GM23338 (cell line): ENCODE measurements around the gene DESI2. TPM values are rescaled to one million over a fixed set of nuclear protein-coding genes. Genes with fewer than 3 reads are reported as not detected.

Experiments used
- ATAC-seq: fragments of 200-7000 bp; cut with Tn5 transposase; 3 replicates; pipeline ENCODE4 v1.9.1; 2020
- DNase-seq: peaks from one replicate; pipeline ENCODE4 v3.0.0-alpha.2; 2015; ENCODE audit warnings: low spot score
- H2AFZ ChIP-seq: fragments of 200-600 bp; sonication (generic); 2 replicates; pipeline ENCODE4 v1.8.0; 2016; ENCODE audit warnings: antibody characterized with exemption, mild to moderate bottlenecking, moderate library complexity
- H3F3A ChIP-seq: fragments of 200-600 bp; sonication (generic); replicated peaks from 2 replicates; pipeline ENCODE4 v1.8.0; 2017; ENCODE audit warnings: antibody characterized with exemption, mixed run types, low read depth
- H3K27ac ChIP-seq: fragments of 200-600 bp; sonication (generic); 2 replicates; pipeline ENCODE4 v1.6.1; 2016; ENCODE audit warnings: low read depth
- H3K27me3 ChIP-seq: fragments of 200-600 bp; sonication (generic); 2 replicates; pipeline ENCODE4 v1.8.0; 2016; ENCODE audit warnings: mild to moderate bottlenecking, mixed run types, moderate library complexity; ENCODE audit not compliant: insufficient read depth
- H3K36me3 ChIP-seq: fragments of 200-600 bp; sonication (generic); 2 replicates; pipeline ENCODE4 v1.8.0; 2016; ENCODE audit warnings: mild to moderate bottlenecking; ENCODE audit not compliant: insufficient read depth
- H3K4me1 ChIP-seq: fragments of 200-600 bp; sonication (generic); 2 replicates; pipeline ENCODE4 v1.8.0; 2016; ENCODE audit warnings: mild to moderate bottlenecking, moderate library complexity; ENCODE audit not compliant: insufficient read depth
- H3K4me2 ChIP-seq: fragments of 200-600 bp; sonication (generic); 2 replicates; pipeline ENCODE4 v1.7.1; 2017; ENCODE audit warnings: mixed run types
- H3K4me3 ChIP-seq: fragments of 200-600 bp; sonication (generic); 2 replicates; pipeline ENCODE4 v1.6.1; 2016; ENCODE audit warnings: mixed run types
- H3K79me2 ChIP-seq: fragments of 200-600 bp; sonication (generic); replicated peaks from 2 replicates; pipeline ENCODE4 v1.8.0; 2017; ENCODE audit warnings: mild to moderate bottlenecking; ENCODE audit not compliant: insufficient read depth
- H3K9me2 ChIP-seq: fragments of 200-600 bp; sonication (generic); 2 replicates; pipeline ENCODE4 v1.8.0; 2017; ENCODE audit not compliant: insufficient read depth
- H4K20me1 ChIP-seq: fragments of 200-600 bp; sonication (generic); replicated peaks from 2 replicates; pipeline ENCODE4 v1.8.0; 2017; ENCODE audit warnings: mild to moderate bottlenecking; ENCODE audit not compliant: insufficient read depth
- H3K27ac Mint-ChIP-seq: 2 replicates; pipeline ENCODE4 v1.8.0; 2020; ENCODE audit warnings: inconsistent platforms, mild to moderate bottlenecking, moderate library complexity, mixed read lengths
- H3K27me3 Mint-ChIP-seq: 3 replicates; pipeline ENCODE4 v1.8.0; 2022; ENCODE audit warnings: low read depth, mild to moderate bottlenecking, moderate library complexity, mixed read lengths, inconsistent platforms; ENCODE audit not compliant: insufficient read depth, poor library complexity
- H3K36me3 Mint-ChIP-seq: 3 replicates; pipeline ENCODE4 v1.8.0; 2021; ENCODE audit warnings: low read depth, mild to moderate bottlenecking, inconsistent platforms, moderate library complexity, mixed read lengths
- H3K4me1 Mint-ChIP-seq: 3 replicates; pipeline ENCODE4 v1.8.0; 2020; ENCODE audit warnings: mild to moderate bottlenecking, inconsistent platforms, mixed read lengths
- H3K4me3 Mint-ChIP-seq: 3 replicates; pipeline ENCODE4 v1.8.0; 2021; ENCODE audit warnings: moderate library complexity, mild to moderate bottlenecking, inconsistent platforms, mixed read lengths
- H3K9me3 Mint-ChIP-seq: 3 replicates; pipeline ENCODE4 v1.8.0; 2020; ENCODE audit warnings: moderate library complexity, mild to moderate bottlenecking, inconsistent platforms, mixed read lengths
- CREB1 ChIP-seq: fragments of 250-450 bp; sonication (Bioruptor Pico); IDR thresholded peaks from 2 replicates; pipeline ENCODE4 v1.5.0; 2020; ENCODE audit warnings: low read depth, mild to moderate bottlenecking, moderate library complexity
- EZH2 ChIP-seq: fragments of 200-600 bp; sonication (generic); IDR thresholded peaks from one replicate; pipeline ENCODE4 v1.8.0; 2017; ENCODE audit warnings: antibody characterized with exemption, mild to moderate bottlenecking, low read depth; ENCODE audit not compliant: unreplicated experiment
- EZH2phosphoT487 ChIP-seq: fragments of 200-600 bp; sonication (generic); IDR thresholded peaks from one replicate; pipeline ENCODE4 v1.8.1; 2018; ENCODE audit warnings: antibody characterized with exemption; ENCODE audit not compliant: unreplicated experiment
- JUNB ChIP-seq: IDR thresholded peaks from one replicate; pipeline ENCODE4 v1.6.1; 2016; ENCODE audit warnings: antibody characterized with exemption; ENCODE audit not compliant: unreplicated experiment
- NANOG ChIP-seq: IDR thresholded peaks from 2 replicates; pipeline ENCODE4 v1.6.1; 2016; ENCODE audit warnings: antibody characterized with exemption, borderline replicate concordance
- POLR2AphosphoS5 ChIP-seq: IDR thresholded peaks from 2 replicates; pipeline ENCODE4 v1.6.1; 2016; ENCODE audit warnings: antibody characterized with exemption, low read depth
- STAT1 ChIP-seq: IDR thresholded peaks from one replicate; pipeline ENCODE4 v1.6.1; 2016; ENCODE audit warnings: antibody characterized with exemption; ENCODE audit not compliant: unreplicated experiment
- ZNF114 ChIP-seq: fragments of 250-450 bp; sonication (Bioruptor Pico); IDR thresholded peaks from 2 replicates; pipeline ENCODE4 v1.5.0; 2020; ENCODE audit warnings: mild to moderate bottlenecking, moderate library complexity
- ZNF331 ChIP-seq: fragments of 250-450 bp; sonication (Bioruptor Pico); IDR thresholded peaks from 2 replicates; pipeline ENCODE4 v1.5.0; 2020; ENCODE audit warnings: low read depth, mild to moderate bottlenecking, moderate library complexity
- polyA plus RNA-seq: library from polyadenylated mRNA; unstranded; fragments of >200 nt; fragmentation: Nextera tagmentation; extraction: Ambion mirVana; gene quantifications from 2 replicates; pipeline ENCODE4 v1.2.1, GENCODE V29; 2016
- total RNA-seq: library from RNA; depleted of rRNA; stranded (reverse); fragments of >200 nt; shearing (Covaris generic); gene quantifications from 2 replicates; pipeline ENCODE4 v1.2.3, GENCODE V29; 2014
- TF ChIP-seq, protein P1 (sequence below): IDR thresholded peaks from 2 replicates; pipeline ENCODE4 v1.6.1; 2016; ENCODE audit warnings: antibody characterized with exemption
- TF ChIP-seq, protein P2 (sequence below): fragments of 250-450 bp; sonication (Bioruptor Pico); IDR thresholded peaks from 2 replicates; pipeline ENCODE4 v1.5.0; 2020; ENCODE audit warnings: mild to moderate bottlenecking, moderate library complexity
- TF ChIP-seq, protein P3 (sequence below), 2 experiments: fragments of 200-600 bp in 1 of 2; sonication (generic) in 1 of 2; conservative IDR thresholded peaks; 2 replicates each; pipeline versions ENCODE4 v1.5.1 to v1.6.1; 2016 to 2017; ENCODE audit warnings: antibody characterized with exemption in 2 of 2, low read depth in 2 of 2, mild to moderate bottlenecking in 2 of 2, moderate library complexity in 1 of 2
- TF ChIP-seq, protein P4 (sequence below): IDR thresholded peaks from one replicate; pipeline ENCODE4 v1.6.1; 2018; ENCODE audit warnings: antibody characterized with exemption; ENCODE audit not compliant: unreplicated experiment

DESI2 gene
- total and polyA plus RNA-seq, 2 experiments from 2014 or later: 145 TPM

DNA sequence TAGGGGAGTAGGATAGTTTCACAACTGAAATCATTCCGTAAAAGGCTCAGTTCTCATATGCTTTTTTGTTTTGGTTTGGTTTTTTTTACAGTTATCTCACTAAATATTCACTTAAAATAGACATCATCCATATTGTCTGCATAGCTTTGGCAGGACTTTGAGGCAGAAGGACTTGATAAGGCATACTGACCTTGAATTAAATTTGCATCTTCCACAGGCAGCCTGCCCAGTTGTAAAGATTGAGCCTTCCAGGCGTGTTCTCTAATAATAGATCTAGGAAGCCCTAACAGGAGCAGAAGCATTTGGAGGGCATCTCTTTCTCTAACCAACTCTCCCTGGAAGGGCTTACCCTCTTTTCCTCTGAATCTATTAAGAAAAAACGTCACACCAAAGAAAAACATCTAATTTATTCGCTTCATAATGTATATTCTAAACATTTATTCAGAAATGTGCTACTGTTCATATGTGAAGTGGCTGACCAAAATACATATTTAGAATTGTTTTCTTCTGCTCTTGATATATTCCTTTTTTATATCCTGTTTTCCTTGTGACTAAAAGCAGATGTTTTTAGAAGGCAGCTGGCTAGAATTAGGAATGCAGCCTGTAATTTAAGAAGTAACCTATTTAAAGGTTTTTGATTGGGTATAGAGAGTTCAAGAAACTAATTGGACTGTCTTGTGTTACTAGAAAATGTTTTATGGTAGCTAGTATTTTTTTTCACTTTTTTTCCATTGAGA is 20.2 kb downstream of the DESI2 start:
- Histone ChIP-seq H3K27ac (no peak overlapping the region), H3K9me2 (no peaks in the 10 kb centered on the region), H3K79me2 (peaks cover 100% of the 10 kb centered on the region), H3K4me2 (no peak overlapping the region), H3K4me3 (no peak overlapping the region), H2AFZ (no peak overlapping the region), H3K27me3 (no peaks in the 10 kb centered on the region), H3F3A (no peaks in the 10 kb centered on the region), H3K36me3 (no peaks in the 10 kb centered on the region), H4K20me1 (peaks cover 30% of the 10 kb centered on the region), H3K4me1 (no peaks in the 10 kb centered on the region)
- H3K27me3 Mint-ChIP-seq: no peaks in the 10 kb centered on the region
- H3K36me3 Mint-ChIP-seq: peaks cover 24% of the 10 kb centered on the region; the same call in 2 of the 3 replicates
- DNase-seq (no peak), ATAC-seq (no peak)
- no peak overlapping the region for H3K27ac Mint-ChIP-seq
- TF ChIP-seq EZH2phosphoT487 (no peak), STAT1 (no peak), EZH2 (no peak), POLR2AphosphoS5 (no peak), NANOG (no peak), JUNB (no peak), ZNF331 (CRISPR knock-in tag) (no peak), CREB1 (CRISPR knock-in tag) (no peak), ZNF114 (CRISPR knock-in tag) (no peak)
- TF ChIP-seq, protein P1, sequence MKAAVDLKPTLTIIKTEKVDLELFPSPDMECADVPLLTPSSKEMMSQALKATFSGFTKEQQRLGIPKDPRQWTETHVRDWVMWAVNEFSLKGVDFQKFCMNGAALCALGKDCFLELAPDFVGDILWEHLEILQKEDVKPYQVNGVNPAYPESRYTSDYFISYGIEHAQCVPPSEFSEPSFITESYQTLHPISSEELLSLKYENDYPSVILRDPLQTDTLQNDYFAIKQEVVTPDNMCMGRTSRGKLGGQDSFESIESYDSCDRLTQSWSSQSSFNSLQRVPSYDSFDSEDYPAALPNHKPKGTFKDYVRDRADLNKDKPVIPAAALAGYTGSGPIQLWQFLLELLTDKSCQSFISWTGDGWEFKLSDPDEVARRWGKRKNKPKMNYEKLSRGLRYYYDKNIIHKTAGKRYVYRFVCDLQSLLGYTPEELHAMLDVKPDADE: no peak
- TF ChIP-seq, protein P2, sequence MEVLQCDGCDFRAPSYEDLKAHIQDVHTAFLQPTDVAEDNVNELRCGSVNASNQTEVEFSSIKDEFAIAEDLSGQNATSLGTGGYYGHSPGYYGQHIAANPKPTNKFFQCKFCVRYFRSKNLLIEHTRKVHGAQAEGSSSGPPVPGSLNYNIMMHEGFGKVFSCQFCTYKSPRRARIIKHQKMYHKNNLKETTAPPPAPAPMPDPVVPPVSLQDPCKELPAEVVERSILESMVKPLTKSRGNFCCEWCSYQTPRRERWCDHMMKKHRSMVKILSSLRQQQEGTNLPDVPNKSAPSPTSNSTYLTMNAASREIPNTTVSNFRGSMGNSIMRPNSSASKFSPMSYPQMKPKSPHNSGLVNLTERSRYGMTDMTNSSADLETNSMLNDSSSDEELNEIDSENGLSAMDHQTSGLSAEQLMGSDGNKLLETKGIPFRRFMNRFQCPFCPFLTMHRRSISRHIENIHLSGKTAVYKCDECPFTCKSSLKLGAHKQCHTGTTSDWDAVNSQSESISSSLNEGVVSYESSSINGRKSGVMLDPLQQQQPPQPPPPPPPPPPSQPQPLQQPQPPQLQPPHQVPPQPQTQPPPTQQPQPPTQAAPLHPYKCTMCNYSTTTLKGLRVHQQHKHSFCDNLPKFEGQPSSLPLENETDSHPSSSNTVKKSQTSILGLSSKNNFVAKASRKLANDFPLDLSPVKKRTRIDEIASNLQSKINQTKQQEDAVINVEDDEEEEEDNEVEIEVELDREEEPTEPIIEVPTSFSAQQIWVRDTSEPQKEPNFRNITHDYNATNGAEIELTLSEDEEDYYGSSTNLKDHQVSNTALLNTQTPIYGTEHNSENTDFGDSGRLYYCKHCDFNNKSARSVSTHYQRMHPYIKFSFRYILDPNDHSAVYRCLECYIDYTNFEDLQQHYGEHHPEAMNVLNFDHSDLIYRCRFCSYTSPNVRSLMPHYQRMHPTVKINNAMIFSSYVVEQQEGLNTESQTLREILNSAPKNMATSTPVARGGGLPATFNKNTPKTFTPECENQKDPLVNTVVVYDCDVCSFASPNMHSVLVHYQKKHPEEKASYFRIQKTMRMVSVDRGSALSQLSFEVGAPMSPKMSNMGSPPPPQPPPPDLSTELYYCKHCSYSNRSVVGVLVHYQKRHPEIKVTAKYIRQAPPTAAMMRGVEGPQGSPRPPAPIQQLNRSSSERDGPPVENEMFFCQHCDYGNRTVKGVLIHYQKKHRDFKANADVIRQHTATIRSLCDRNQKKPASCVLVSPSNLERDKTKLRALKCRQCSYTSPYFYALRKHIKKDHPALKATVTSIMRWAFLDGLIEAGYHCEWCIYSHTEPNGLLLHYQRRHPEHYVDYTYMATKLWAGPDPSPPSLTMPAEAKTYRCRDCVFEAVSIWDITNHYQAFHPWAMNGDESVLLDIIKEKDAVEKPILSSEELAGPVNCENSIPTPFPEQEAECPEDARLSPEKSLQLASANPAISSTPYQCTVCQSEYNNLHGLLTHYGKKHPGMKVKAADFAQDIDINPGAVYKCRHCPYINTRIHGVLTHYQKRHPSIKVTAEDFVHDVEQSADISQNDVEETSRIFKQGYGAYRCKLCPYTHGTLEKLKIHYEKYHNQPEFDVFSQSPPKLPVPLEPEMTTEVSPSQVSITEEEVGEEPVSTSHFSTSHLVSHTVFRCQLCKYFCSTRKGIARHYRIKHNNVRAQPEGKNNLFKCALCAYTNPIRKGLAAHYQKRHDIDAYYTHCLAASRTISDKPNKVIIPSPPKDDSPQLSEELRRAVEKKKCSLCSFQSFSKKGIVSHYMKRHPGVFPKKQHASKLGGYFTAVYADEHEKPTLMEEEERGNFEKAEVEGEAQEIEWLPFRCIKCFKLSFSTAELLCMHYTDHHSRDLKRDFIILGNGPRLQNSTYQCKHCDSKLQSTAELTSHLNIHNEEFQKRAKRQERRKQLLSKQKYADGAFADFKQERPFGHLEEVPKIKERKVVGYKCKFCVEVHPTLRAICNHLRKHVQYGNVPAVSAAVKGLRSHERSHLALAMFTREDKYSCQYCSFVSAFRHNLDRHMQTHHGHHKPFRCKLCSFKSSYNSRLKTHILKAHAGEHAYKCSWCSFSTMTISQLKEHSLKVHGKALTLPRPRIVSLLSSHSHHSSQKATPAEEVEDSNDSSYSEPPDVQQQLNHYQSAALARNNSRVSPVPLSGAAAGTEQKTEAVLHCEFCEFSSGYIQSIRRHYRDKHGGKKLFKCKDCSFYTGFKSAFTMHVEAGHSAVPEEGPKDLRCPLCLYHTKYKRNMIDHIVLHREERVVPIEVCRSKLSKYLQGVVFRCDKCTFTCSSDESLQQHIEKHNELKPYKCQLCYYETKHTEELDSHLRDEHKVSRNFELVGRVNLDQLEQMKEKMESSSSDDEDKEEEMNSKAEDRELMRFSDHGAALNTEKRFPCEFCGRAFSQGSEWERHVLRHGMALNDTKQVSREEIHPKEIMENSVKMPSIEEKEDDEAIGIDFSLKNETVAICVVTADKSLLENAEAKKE (CRISPR knock-in tag): no peak
- TF ChIP-seq, protein P3, sequence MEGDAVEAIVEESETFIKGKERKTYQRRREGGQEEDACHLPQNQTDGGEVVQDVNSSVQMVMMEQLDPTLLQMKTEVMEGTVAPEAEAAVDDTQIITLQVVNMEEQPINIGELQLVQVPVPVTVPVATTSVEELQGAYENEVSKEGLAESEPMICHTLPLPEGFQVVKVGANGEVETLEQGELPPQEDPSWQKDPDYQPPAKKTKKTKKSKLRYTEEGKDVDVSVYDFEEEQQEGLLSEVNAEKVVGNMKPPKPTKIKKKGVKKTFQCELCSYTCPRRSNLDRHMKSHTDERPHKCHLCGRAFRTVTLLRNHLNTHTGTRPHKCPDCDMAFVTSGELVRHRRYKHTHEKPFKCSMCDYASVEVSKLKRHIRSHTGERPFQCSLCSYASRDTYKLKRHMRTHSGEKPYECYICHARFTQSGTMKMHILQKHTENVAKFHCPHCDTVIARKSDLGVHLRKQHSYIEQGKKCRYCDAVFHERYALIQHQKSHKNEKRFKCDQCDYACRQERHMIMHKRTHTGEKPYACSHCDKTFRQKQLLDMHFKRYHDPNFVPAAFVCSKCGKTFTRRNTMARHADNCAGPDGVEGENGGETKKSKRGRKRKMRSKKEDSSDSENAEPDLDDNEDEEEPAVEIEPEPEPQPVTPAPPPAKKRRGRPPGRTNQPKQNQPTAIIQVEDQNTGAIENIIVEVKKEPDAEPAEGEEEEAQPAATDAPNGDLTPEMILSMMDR (conservative IDR thresholded peaks at IDR 0.05; ENCODE audit: low read depth in 2 of 2): no peak
- TF ChIP-seq, protein P4, sequence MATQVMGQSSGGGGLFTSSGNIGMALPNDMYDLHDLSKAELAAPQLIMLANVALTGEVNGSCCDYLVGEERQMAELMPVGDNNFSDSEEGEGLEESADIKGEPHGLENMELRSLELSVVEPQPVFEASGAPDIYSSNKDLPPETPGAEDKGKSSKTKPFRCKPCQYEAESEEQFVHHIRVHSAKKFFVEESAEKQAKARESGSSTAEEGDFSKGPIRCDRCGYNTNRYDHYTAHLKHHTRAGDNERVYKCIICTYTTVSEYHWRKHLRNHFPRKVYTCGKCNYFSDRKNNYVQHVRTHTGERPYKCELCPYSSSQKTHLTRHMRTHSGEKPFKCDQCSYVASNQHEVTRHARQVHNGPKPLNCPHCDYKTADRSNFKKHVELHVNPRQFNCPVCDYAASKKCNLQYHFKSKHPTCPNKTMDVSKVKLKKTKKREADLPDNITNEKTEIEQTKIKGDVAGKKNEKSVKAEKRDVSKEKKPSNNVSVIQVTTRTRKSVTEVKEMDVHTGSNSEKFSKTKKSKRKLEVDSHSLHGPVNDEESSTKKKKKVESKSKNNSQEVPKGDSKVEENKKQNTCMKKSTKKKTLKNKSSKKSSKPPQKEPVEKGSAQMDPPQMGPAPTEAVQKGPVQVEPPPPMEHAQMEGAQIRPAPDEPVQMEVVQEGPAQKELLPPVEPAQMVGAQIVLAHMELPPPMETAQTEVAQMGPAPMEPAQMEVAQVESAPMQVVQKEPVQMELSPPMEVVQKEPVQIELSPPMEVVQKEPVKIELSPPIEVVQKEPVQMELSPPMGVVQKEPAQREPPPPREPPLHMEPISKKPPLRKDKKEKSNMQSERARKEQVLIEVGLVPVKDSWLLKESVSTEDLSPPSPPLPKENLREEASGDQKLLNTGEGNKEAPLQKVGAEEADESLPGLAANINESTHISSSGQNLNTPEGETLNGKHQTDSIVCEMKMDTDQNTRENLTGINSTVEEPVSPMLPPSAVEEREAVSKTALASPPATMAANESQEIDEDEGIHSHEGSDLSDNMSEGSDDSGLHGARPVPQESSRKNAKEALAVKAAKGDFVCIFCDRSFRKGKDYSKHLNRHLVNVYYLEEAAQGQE: no peak
- H3K4me3 Mint-ChIP-seq: no peak overlapping the region
- no peaks in the 10 kb centered on the region for H3K9me3 Mint-ChIP-seq
- no peaks in the 10 kb centered on the region; the same call in 2 of the 3 replicates for H3K4me1 Mint-ChIP-seq
